HCT116 (cell line): ENCODE data around the gene DACT3. TPM values are rescaled to one million over a fixed set of nuclear protein-coding genes. Genes with fewer than 3 reads are reported as not detected.

ENCODE experiments used
- ATAC-seq: fragments of 200-7000 bp; cut with Tn5 transposase; 2 replicates; pipeline ENCODE4 v1.9.1; 2020; ENCODE audit warnings: mild to moderate bottlenecking, moderate library complexity
- BruUV-seq: library from RNA; stranded (reverse); fragments of 400-500 nt; replicated peaks from 2 replicates; lab custom pipeline; 2021; lab: Mats Ljungman, UMichigan
- CTCF ChIA-PET: fragments of 300-600 bp; sonication (Branson Sonifier 250); formaldehyde crosslinking; loops from one replicate; lab custom pipeline; 2021; ENCODE audit warnings: antibody characterized with exemption; lab: Charles Lee
- POLR2A ChIA-PET: fragments of 300-600, 350-600 bp; sonication (Branson Sonifier 250); formaldehyde crosslinking; loops from one replicate; lab custom pipeline; 2021; ENCODE audit warnings: antibody characterized with exemption; lab: Charles Lee
- RAD21 ChIA-PET, 2 experiments: fragments of 300-600 bp; sonication (Branson Sonifier 250); formaldehyde crosslinking; loops; one replicate each; lab custom pipeline; 2023; ENCODE audit warnings: low total read pairs in 2 of 2; ENCODE audit not compliant: uncharacterized antibody in 2 of 2, unreplicated experiment in 2 of 2, low non-redundant PET in 1 of 2; lab: Charles Lee
- DNase-seq: peaks from one replicate; pipeline ENCODE4 v3.0.0-alpha.2; 2010; ENCODE audit warnings: low read depth, low spot score
- H2AFZ ChIP-seq: fragments of 200-600 bp; shearing (Covaris generic), sonication (generic); 2 replicates; pipeline ENCODE4 v1.6.1; 2017; ENCODE audit warnings: low read depth, mixed run types, mixed read lengths, antibody characterized with exemption, low read length; ENCODE audit not compliant: poor library complexity, severe bottlenecking
- H3K27ac ChIP-seq: 2 replicates; pipeline ENCODE4 v1.5.1; 2012; ENCODE audit warnings: low read depth, low read length
- H3K27me3 ChIP-seq: fragments of 200-600 bp; sonication (generic); 2 replicates; pipeline ENCODE4 v1.6.1; 2016; ENCODE audit warnings: mixed run types, low read length, mixed read lengths; ENCODE audit not compliant: insufficient read depth
- H3K36me3 ChIP-seq, 2 experiments: fragments of 200-500 bp in 1 of 2; fragments of 200-600 bp in 1 of 2; sonication (Bioruptor generic) in 1 of 2; sonication (generic) in 1 of 2; 2 replicates each; pipeline versions ENCODE4 v1.5.1 to v1.6.1; 2014 to 2016; ENCODE audit warnings: low read length in 2 of 2, inconsistent platforms in 1 of 2, mixed read lengths in 1 of 2, mixed run types in 1 of 2; ENCODE audit not compliant: insufficient read depth in 2 of 2, control insufficient read depth in 1 of 2
- H3K4me1 ChIP-seq, 2 experiments: fragments of 200-600 bp in 1 of 2; sonication (generic) in 1 of 2; 2 replicates each; pipeline versions ENCODE4 v1.5.1 to v1.6.1; 2012 to 2017; ENCODE audit warnings: low read length in 2 of 2, inconsistent platforms in 1 of 2, mild to moderate bottlenecking in 1 of 2, mixed read lengths in 1 of 2, mixed run types in 1 of 2, moderate library complexity in 1 of 2; ENCODE audit not compliant: insufficient read depth in 2 of 2, control insufficient read depth in 1 of 2
- H3K4me2 ChIP-seq: fragments of 200-600 bp; sonication (generic); 2 replicates; pipeline ENCODE4 v1.6.1; 2017; ENCODE audit warnings: mixed run types, low read length, mixed read lengths
- H3K4me3 ChIP-seq, 2 experiments: fragments of 200-600 bp in 1 of 2; sonication (generic) in 1 of 2; replicated peaks in 1 of 2; 2 replicates each; pipeline ENCODE4 v1.5.1; 2011 to 2016; ENCODE audit warnings: low read length in 2 of 2, control low read depth in 1 of 2, low read depth in 1 of 2, mild to moderate bottlenecking in 1 of 2, mixed read lengths in 1 of 2, mixed run types in 1 of 2
- H3K79me2 ChIP-seq: fragments of 200-600 bp; sonication (generic); 2 replicates; pipeline ENCODE4 v1.6.1; 2017; ENCODE audit warnings: mild to moderate bottlenecking, mixed run types, low read length, moderate library complexity, mixed read lengths; ENCODE audit not compliant: insufficient read depth
- H3K9ac ChIP-seq: fragments of 200-600 bp; sonication (generic); 2 replicates; pipeline ENCODE4 v1.6.1; 2016; ENCODE audit warnings: low read length, mixed read lengths
- H3K9me2 ChIP-seq: fragments of 200-600 bp; sonication (generic), shearing (Covaris generic); 2 replicates; pipeline ENCODE4 v1.6.1; 2017; ENCODE audit warnings: mixed run types, mild to moderate bottlenecking, moderate library complexity; ENCODE audit not compliant: insufficient read depth
- H3K9me3 ChIP-seq, 2 experiments: fragments of 200-500 bp in 1 of 2; fragments of 200-600 bp in 1 of 2; sonication (Bioruptor generic) in 1 of 2; sonication (generic) in 1 of 2; 2 replicates each; pipeline ENCODE4 v1.6.1; 2014 to 2017; ENCODE audit warnings: low read length in 2 of 2, mixed read lengths in 2 of 2, inconsistent platforms in 1 of 2, low read depth in 1 of 2, mild to moderate bottlenecking in 1 of 2, mixed run types in 1 of 2, moderate library complexity in 1 of 2; ENCODE audit not compliant: control insufficient read depth in 1 of 2, insufficient read depth in 1 of 2
- H4K20me1 ChIP-seq: fragments of 200-600 bp; sonication (generic), shearing (Covaris generic); 2 replicates; pipeline ENCODE4 v1.6.1; 2017; ENCODE audit warnings: mixed run types, mild to moderate bottlenecking, moderate library complexity; ENCODE audit not compliant: insufficient read depth
- EGR1 ChIP-seq: IDR thresholded peaks from 2 replicates; pipeline ENCODE4 v1.6.1; 2012; ENCODE audit warnings: low read depth
- ELF1 ChIP-seq: IDR thresholded peaks from 2 replicates; pipeline ENCODE4 v1.6.1; 2012; ENCODE audit warnings: low read depth, borderline replicate concordance
- EZH2 ChIP-seq: fragments of 200-600 bp; sonication (generic); IDR thresholded peaks from 2 replicates; pipeline ENCODE4 v1.6.1; 2017; ENCODE audit warnings: antibody characterized with exemption, mixed run types
- FOSL1 ChIP-seq: IDR thresholded peaks from 2 replicates; pipeline ENCODE4 v1.6.1; 2012; ENCODE audit warnings: low read depth
- MAX ChIP-seq: IDR thresholded peaks from 2 replicates; pipeline ENCODE4 v1.6.1; 2012
- POLR2A ChIP-seq: IDR thresholded peaks from 2 replicates; pipeline ENCODE4 v1.7.0; 2011; ENCODE audit warnings: borderline replicate concordance; ENCODE audit not compliant: insufficient read depth, insufficient read length; ENCODE audit errors: extremely low read depth
- RAD21 ChIP-seq: IDR thresholded peaks from 2 replicates; pipeline ENCODE4 v1.6.1; 2012; ENCODE audit warnings: low read depth, mild to moderate bottlenecking
- SP1 ChIP-seq: IDR thresholded peaks from 2 replicates; pipeline ENCODE4 v1.6.1; 2012; ENCODE audit warnings: low read depth
- SRF ChIP-seq: IDR thresholded peaks from 2 replicates; pipeline ENCODE4 v1.6.1; 2012; ENCODE audit warnings: low read depth
- YY1 ChIP-seq: IDR thresholded peaks from 2 replicates; pipeline ENCODE4 v1.6.1; 2011; ENCODE audit warnings: low read length, low read depth, moderate library complexity, mild to moderate bottlenecking; ENCODE audit not compliant: insufficient replicate concordance; ENCODE audit errors: extremely low read depth
- ZFX ChIP-seq: fragments of 450-650 bp; IDR thresholded peaks from 2 replicates; pipeline ENCODE4 v1.6.1; 2017
- ZNF274 ChIP-seq: fragments of 200-500 bp; sonication (Bioruptor generic); IDR thresholded peaks from 2 replicates; pipeline ENCODE4 v1.6.1; 2014; ENCODE audit warnings: mild to moderate bottlenecking, low read depth, low read length, inconsistent platforms
- intact Hi-C: fragments of 100-400 bp; cut with micrococcal nuclease; formaldehyde crosslinking; loops from 2 replicates; pipeline ENCODE4 v1.10.0; 2022
- total RNA-seq: library from RNA; stranded (reverse); gene quantifications from one replicate; pipeline ENCODE4 v1.2.1, GENCODE V29; 2021; ENCODE audit not compliant: unreplicated experiment
- TF ChIP-seq, protein P1 (sequence below), 3 experiments: fragments of 200-600 bp in 1 of 3; sonication (generic) in 1 of 3; IDR thresholded peaks in 2 of 3; conservative IDR thresholded peaks in 1 of 3; 2 replicates each; pipeline ENCODE4 v1.5.1; 2012 to 2017; ENCODE audit warnings: low read depth in 2 of 3, low read length in 2 of 3, antibody characterized with exemption in 1 of 3, borderline replicate concordance in 1 of 3, control low read depth in 1 of 3, mild to moderate bottlenecking in 1 of 3, mixed read lengths in 1 of 3, mixed run types in 1 of 3, moderate library complexity in 1 of 3; ENCODE audit not compliant: insufficient read depth in 1 of 3

Gene DACT3
- total RNA-seq, 1 experiment from 2014 or later: 2.0 TPM

- H3K79me2 ChIP-seq: peaks cover 37% of the 10 kb centered on the region
- no peaks in the 10 kb centered on the region for H4K20me1 ChIP-seq
- H3K9me2 ChIP-seq: no peaks in the 10 kb centered on the region
- intact Hi-C loops: no loop called here
- H3K36me3 ChIP-seq: peaks cover 31 to 33% of the 10 kb centered on the region in 2 experiments
- H2AFZ ChIP-seq: no peak overlapping the region
- TF ChIP-seq ELF1: no peak
- TF ChIP-seq ZNF274: no peak
- TF ChIP-seq, protein P1, sequence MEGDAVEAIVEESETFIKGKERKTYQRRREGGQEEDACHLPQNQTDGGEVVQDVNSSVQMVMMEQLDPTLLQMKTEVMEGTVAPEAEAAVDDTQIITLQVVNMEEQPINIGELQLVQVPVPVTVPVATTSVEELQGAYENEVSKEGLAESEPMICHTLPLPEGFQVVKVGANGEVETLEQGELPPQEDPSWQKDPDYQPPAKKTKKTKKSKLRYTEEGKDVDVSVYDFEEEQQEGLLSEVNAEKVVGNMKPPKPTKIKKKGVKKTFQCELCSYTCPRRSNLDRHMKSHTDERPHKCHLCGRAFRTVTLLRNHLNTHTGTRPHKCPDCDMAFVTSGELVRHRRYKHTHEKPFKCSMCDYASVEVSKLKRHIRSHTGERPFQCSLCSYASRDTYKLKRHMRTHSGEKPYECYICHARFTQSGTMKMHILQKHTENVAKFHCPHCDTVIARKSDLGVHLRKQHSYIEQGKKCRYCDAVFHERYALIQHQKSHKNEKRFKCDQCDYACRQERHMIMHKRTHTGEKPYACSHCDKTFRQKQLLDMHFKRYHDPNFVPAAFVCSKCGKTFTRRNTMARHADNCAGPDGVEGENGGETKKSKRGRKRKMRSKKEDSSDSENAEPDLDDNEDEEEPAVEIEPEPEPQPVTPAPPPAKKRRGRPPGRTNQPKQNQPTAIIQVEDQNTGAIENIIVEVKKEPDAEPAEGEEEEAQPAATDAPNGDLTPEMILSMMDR (IDR thresholded peaks at IDR 0.05 in 2 of 3, conservative IDR thresholded peaks at IDR 0.05 in 1 of 3; ENCODE audit: borderline replicate concordance in 1 of 3, insufficient read depth in 1 of 3, low read depth in 2 of 3, low read length in 2 of 3): no peak
- no peak for TF ChIP-seq EGR1
- TF ChIP-seq RAD21: no peak
- no peak for TF ChIP-seq ZFX
- TF ChIP-seq POLR2A: no peak
- no peak for TF ChIP-seq YY1
- TF ChIP-seq SP1: no peak
- no peak for TF ChIP-seq MAX
- TF ChIP-seq FOSL1: no peak
- TF ChIP-seq SRF: no peak
- no peak for TF ChIP-seq EZH2
- no peak overlapping the region for H3K27ac ChIP-seq
- no peak overlapping the region for H3K9ac ChIP-seq
- H3K4me3 ChIP-seq: no peak overlapping the region
- RAD21 ChIA-PET: interaction anchor here in 1 of 2 experiments (0.7 kb wide), 1 partner anchor 37 kb away, joined by 4 read pairs; no protein-coding TSS in a partner anchor
- no peaks in the 10 kb centered on the region for H3K27me3 ChIP-seq
- POLR2A ChIA-PET: no interaction called here
- CTCF ChIA-PET: no interaction called here
- BruUV-seq: no TSS peak
- ATAC-seq: no peak
- H3K4me1 ChIP-seq: peaks cover 0 to 1% of the 10 kb centered on the region in 2 experiments; a peak in 3 of 4 replicates
- H3K4me2 ChIP-seq: no peak overlapping the region
- DNase-seq: no peak
- no peaks in the 10 kb centered on the region for H3K9me3 ChIP-seq
Observed at GRCh38 chr19:46608581-46609345, 52.2 kb downstream of the DACT3 start.
